IMR-90 (cell line): ENCODE data around the gene EXOSC9. TPM values are rescaled to one million over a fixed set of nuclear protein-coding genes. Genes with fewer than 3 reads are reported as not detected.

Experiments used
- ATAC-seq: fragments of 200-7000 bp; cut with Tn5 transposase; 2 replicates; pipeline ENCODE4 v1.9.1; 2020; ENCODE audit warnings: low read depth, mild to moderate bottlenecking, moderate library complexity
- BruUV-seq: library from RNA; stranded (reverse); fragments of 400-500 nt; replicated peaks from 2 replicates; lab custom pipeline; 2021; lab: Mats Ljungman, UMichigan
- CTCF ChIA-PET: fragments of 300-600 bp; formaldehyde crosslinking; extraction: SDS; loops from one replicate; lab custom pipeline; 2021; ENCODE audit warnings: antibody characterized with exemption; lab: Yijun Ruan, JAX
- POLR2A ChIA-PET: fragments of 300-600 bp; sonication (Branson Sonifier 250); formaldehyde crosslinking; loops from one replicate; lab custom pipeline; 2022; ENCODE audit warnings: antibody characterized with exemption; ENCODE audit not compliant: unreplicated experiment; lab: Charles Lee
- DNase-seq: peaks from one replicate; pipeline ENCODE4 v3.0.0; 2013
- H2AFZ ChIP-seq: replicated peaks from 2 replicates; pipeline ENCODE3; 2013; ENCODE audit warnings: low read length, mild to moderate bottlenecking; ENCODE audit not compliant: poor library complexity
- H2AK5ac ChIP-seq: 2 replicates; pipeline ENCODE4 v1.6.1; 2013; ENCODE audit warnings: low read depth, low read length, inconsistent platforms
- H2AK9ac ChIP-seq: replicated peaks from 2 replicates; pipeline ENCODE3; 2013; ENCODE audit warnings: mild to moderate bottlenecking, low read depth, low read length, moderate library complexity; ENCODE audit not compliant: poor library complexity
- H2BK120ac ChIP-seq: 2 replicates; pipeline ENCODE4 v1.6.1; 2013; ENCODE audit warnings: low read depth, low read length, inconsistent platforms
- H2BK15ac ChIP-seq: 3 replicates; pipeline ENCODE4 v1.6.1; 2013; ENCODE audit warnings: low read depth, low read length, inconsistent platforms
- H2BK20ac ChIP-seq: 2 replicates; pipeline ENCODE4 v1.6.1; 2013; ENCODE audit warnings: low read depth, mild to moderate bottlenecking, inconsistent platforms, low read length, moderate library complexity
- H2BK5ac ChIP-seq: 2 replicates; pipeline ENCODE4 v1.6.1; 2013; ENCODE audit warnings: mild to moderate bottlenecking, low read depth, low read length, inconsistent platforms; ENCODE audit not compliant: poor library complexity, severe bottlenecking
- H3K14ac ChIP-seq: replicated peaks from 2 replicates; pipeline ENCODE4 v1.6.1; 2013; ENCODE audit warnings: low read depth, low read length, inconsistent platforms
- H3K18ac ChIP-seq: 2 replicates; pipeline ENCODE4 v1.6.1; 2013; ENCODE audit warnings: low read depth, low read length, control low read depth
- H3K23ac ChIP-seq: 2 replicates; pipeline ENCODE4 v1.6.1; 2013; ENCODE audit warnings: low read depth, low read length, inconsistent platforms
- H3K27ac ChIP-seq: 2 replicates; pipeline ENCODE4 v1.5.1; 2013; ENCODE audit warnings: mild to moderate bottlenecking, control low read depth, low read length; ENCODE audit not compliant: insufficient read depth
- H3K27me3 ChIP-seq: 2 replicates; pipeline ENCODE4 v1.6.1; 2013; ENCODE audit warnings: low read length; ENCODE audit not compliant: control insufficient read depth, insufficient read depth
- H3K36me3 ChIP-seq: 2 replicates; pipeline ENCODE4 v1.6.1; 2013; ENCODE audit warnings: low read length, mixed read lengths; ENCODE audit not compliant: control insufficient read depth, insufficient read depth
- H3K4ac ChIP-seq: 2 replicates; pipeline ENCODE4 v1.6.1; 2013; ENCODE audit warnings: low read depth, low read length, inconsistent platforms
- H3K4me1 ChIP-seq: 2 replicates; pipeline ENCODE4 v1.6.1; 2013; ENCODE audit warnings: low read length, mixed read lengths; ENCODE audit not compliant: control insufficient read depth, insufficient read depth
- H3K4me2 ChIP-seq: 2 replicates; pipeline ENCODE4 v1.6.1; 2013; ENCODE audit warnings: low read depth, mild to moderate bottlenecking, control low read depth, low read length, moderate library complexity
- H3K4me3 ChIP-seq: 2 replicates; pipeline ENCODE4 v1.5.1; 2013; ENCODE audit warnings: low read depth, mild to moderate bottlenecking, control low read depth, low read length, moderate library complexity; ENCODE audit not compliant: insufficient read depth
- H3K56ac ChIP-seq: 2 replicates; pipeline ENCODE4 v1.6.1; 2013; ENCODE audit warnings: low read length, inconsistent platforms; ENCODE audit not compliant: insufficient read depth; ENCODE audit errors: extremely low read depth
- H3K79me1 ChIP-seq, 2 experiments: 2 replicates each; pipeline ENCODE4 v1.6.1; 2013; ENCODE audit warnings: low read length in 2 of 2, inconsistent platforms in 1 of 2, low read depth in 1 of 2
- H3K9ac ChIP-seq: 2 replicates; pipeline ENCODE4 v1.6.1; 2013; ENCODE audit warnings: low read depth, low read length, control low read depth
- H3K9me1 ChIP-seq: 2 replicates; pipeline ENCODE4 v1.6.1; 2013; ENCODE audit warnings: low read length, inconsistent platforms; ENCODE audit not compliant: insufficient read depth
- H3K9me3 ChIP-seq: 2 replicates; pipeline ENCODE4 v1.6.1; 2013; ENCODE audit warnings: low read length; ENCODE audit not compliant: control insufficient read depth, insufficient read depth
- H4K20me1 ChIP-seq: 2 replicates; pipeline ENCODE4 v1.6.1; 2013; ENCODE audit warnings: low read length, inconsistent platforms; ENCODE audit not compliant: insufficient read depth
- H4K5ac ChIP-seq: 2 replicates; pipeline ENCODE4 v1.6.1; 2013; ENCODE audit warnings: mild to moderate bottlenecking, low read depth, low read length, control low read depth
- H4K8ac ChIP-seq, 2 experiments: 2 replicates each; pipeline ENCODE4 v1.6.1; 2013; ENCODE audit warnings: low read depth in 2 of 2, low read length in 2 of 2, control low read depth in 1 of 2, inconsistent platforms in 1 of 2
- H4K91ac ChIP-seq: 2 replicates; pipeline ENCODE4 v1.6.1; 2013; ENCODE audit warnings: low read depth, low read length, inconsistent platforms; ENCODE audit not compliant: insufficient read depth
- BHLHE40 ChIP-seq: fragments of 150-350 bp; IDR thresholded peaks from 2 replicates; pipeline ENCODE4 v1.6.1; 2016; ENCODE audit warnings: mild to moderate bottlenecking, low read depth, low read length
- CEBPB ChIP-seq: IDR thresholded peaks from 2 replicates; pipeline ENCODE4 v1.6.1; 2012; ENCODE audit warnings: low read depth, low read length, improper control_type of control experiment
- CHD1 ChIP-seq: IDR thresholded peaks from 2 replicates; pipeline ENCODE4 v1.6.1; 2012; ENCODE audit warnings: low read depth, low read length, improper control_type of control experiment
- CTCF ChIP-seq: conservative IDR thresholded peaks from 2 replicates; pipeline ENCODE4 v1.5.1; 2012; ENCODE audit warnings: mild to moderate bottlenecking, low read depth, low read length, improper control_type of control experiment
- ELK1 ChIP-seq: fragments of 150-350 bp; IDR thresholded peaks from 2 replicates; pipeline ENCODE4 v1.6.1; 2016; ENCODE audit warnings: low read depth, mild to moderate bottlenecking, low read length, moderate library complexity, borderline replicate concordance
- FOS ChIP-seq: fragments of 150-350 bp; IDR thresholded peaks from 2 replicates; pipeline ENCODE4 v1.6.1; 2016; ENCODE audit warnings: low read depth, low read length
- MAZ ChIP-seq: IDR thresholded peaks from 2 replicates; pipeline ENCODE4 v1.6.1; 2012; ENCODE audit warnings: low read depth, mild to moderate bottlenecking, low read length, improper control_type of control experiment, moderate library complexity, borderline replicate concordance
- MXI1 ChIP-seq: IDR thresholded peaks from 2 replicates; pipeline ENCODE4 v1.6.1; 2012; ENCODE audit warnings: low read depth, mild to moderate bottlenecking, low read length, moderate library complexity, borderline replicate concordance
- RAD21 ChIP-seq: IDR thresholded peaks from 2 replicates; pipeline ENCODE4 v1.6.1; 2012; ENCODE audit warnings: low read length, improper control_type of control experiment
- RCOR1 ChIP-seq: IDR thresholded peaks from 2 replicates; pipeline ENCODE4 v1.6.1; 2012; ENCODE audit warnings: mild to moderate bottlenecking, low read length, improper control_type of control experiment; ENCODE audit not compliant: insufficient replicate concordance
- RFX5 ChIP-seq: IDR thresholded peaks from 2 replicates; pipeline ENCODE4 v1.8.0; 2012; ENCODE audit warnings: low read depth, mild to moderate bottlenecking, low read length, moderate library complexity
- SMC3 ChIP-seq: fragments of 150-350 bp; IDR thresholded peaks from 2 replicates; pipeline ENCODE4 v1.6.1; 2016; ENCODE audit warnings: low read depth, mild to moderate bottlenecking, antibody characterized with exemption, low read length, moderate library complexity
- USF2 ChIP-seq: fragments of 150-350 bp; IDR thresholded peaks from 2 replicates; pipeline ENCODE4 v1.6.1; 2017; ENCODE audit warnings: mild to moderate bottlenecking, antibody characterized with exemption, low read length, low read depth
- WGBS, 2 experiments: methylation state at CpG; one replicate each; pipeline versions ENCODE4 v1.1.5 to v1.1.7; 2013; ENCODE audit warnings: missing lambda C conversion rate in 2 of 2; ENCODE audit not compliant: insufficient read length in 1 of 2; ENCODE audit errors: extremely low coverage in 2 of 2; 5-methylcytosine and 5-hydroxymethylcytosine counted together
- dilution Hi-C: fragments of 300-500 bp; cut with HindIII; formaldehyde crosslinking; loops from one replicate; pipeline ENCODE4 v1.14.3; 2018; ENCODE audit warnings: low sequenced_read_pairs; ENCODE audit not compliant: unreplicated experiment
- in situ Hi-C: fragments of 300-500 bp; cut with MboI; formaldehyde crosslinking; loops from 3 replicates; pipeline ENCODE4 v1.14.3; 2019; ENCODE audit warnings: low sequenced_read_pairs, inconsistent platforms, mixed read lengths
- intact Hi-C: fragments of 100-400 bp; cut with micrococcal nuclease; formaldehyde crosslinking; loops from 2 replicates; pipeline ENCODE4 v1.10.0; 2022
- polyA plus RNA-seq, 3 experiments: library from polyadenylated mRNA; depleted of rRNA; stranded (reverse); fragments of >200 nt; gene quantifications; 2 replicates each; pipeline ENCODE4 v1.2.3, GENCODE V29; 2012; ENCODE audit warnings: low replicate concordance in 1 of 3
- total RNA-seq: library from RNA; depleted of rRNA; stranded (reverse); fragments of >200 nt; gene quantifications from 2 replicates; pipeline ENCODE4 v1.2.3, GENCODE V29; 2012

EXOSC9 gene
- total and polyA plus RNA-seq, 2 of the 4 experiments (the other 2 are of a cell fraction) = 34.7 to 47.5 TPM

- Histone ChIP-seq H3K4me3 (no peak overlapping the region), H3K27ac (no peak overlapping the region), H2BK15ac (no peak overlapping the region), H3K4me1 (no peaks in the 10 kb centered on the region; the same call in 1 of the 2 replicates), H3K9ac (no peak overlapping the region), H4K8ac (no peak overlapping the region), H4K5ac (no peak overlapping the region), H2AFZ (no peak overlapping the region), H3K9me1 (0 out of 2 replicates have a peak, but pooled peaks cover 2% of the 10 kb centered on the region), H4K20me1 (no peaks in the 10 kb centered on the region), H4K91ac (no peak overlapping the region), H3K18ac (no peak overlapping the region; the same call in 1 of the 2 replicates), H2BK20ac (no peak overlapping the region), H3K27me3 (no peaks in the 10 kb centered on the region), H3K23ac (no peak overlapping the region), H2BK120ac (no peak overlapping the region), H2AK9ac (no peak overlapping the region), H3K14ac (no peak overlapping the region), H3K36me3 (peaks cover 15% of the 10 kb centered on the region), H2BK5ac (peak overlapping the region; percentile 68), H3K9me3 (no peaks in the 10 kb centered on the region), H3K4me2 (no peak overlapping the region), H3K79me1 (peaks cover 15 to 21% of the 10 kb centered on the region in 2 experiments), H2AK5ac (no peak overlapping the region), H3K4ac (no peak overlapping the region), H3K56ac (no peak overlapping the region)
- ATAC-seq (peak; percentile 48), DNase-seq (peak; percentile 60)
- CTCF ChIA-PET = no interaction called here
- dilution Hi-C loops = loop anchor here (10.0 kb wide), 1 partner anchor 150 kb away; no protein-coding TSS in a partner anchor
- POLR2A ChIA-PET = no interaction called here
- TF ChIP-seq MAZ (no peak), CHD1 (no peak), ELK1 (no peak), RFX5 (no peak), CTCF (no peak), RAD21 (no peak), SMC3 (no peak), RCOR1 (no peak), MXI1 (no peak), BHLHE40 (no peak), CEBPB (no peak), FOS (no peak), USF2 (no peak)
- in situ Hi-C loops = no loop called here
- intact Hi-C loops = loop anchor here (5.0 kb wide), 1 partner anchor 47 kb away; the partner anchor contains the start of gene SMIM43
- no TSS peak for BruUV-seq
- WGBS, 2 experiments = no CpG with 5 or more reads among the region's 2 CpGs
Observed at GRCh38 chr4:121814756-121815155, 13.6 kb downstream of the EXOSC9 start.
